ENCODE results near the gene SYK.

Gene SYK

DNA sequence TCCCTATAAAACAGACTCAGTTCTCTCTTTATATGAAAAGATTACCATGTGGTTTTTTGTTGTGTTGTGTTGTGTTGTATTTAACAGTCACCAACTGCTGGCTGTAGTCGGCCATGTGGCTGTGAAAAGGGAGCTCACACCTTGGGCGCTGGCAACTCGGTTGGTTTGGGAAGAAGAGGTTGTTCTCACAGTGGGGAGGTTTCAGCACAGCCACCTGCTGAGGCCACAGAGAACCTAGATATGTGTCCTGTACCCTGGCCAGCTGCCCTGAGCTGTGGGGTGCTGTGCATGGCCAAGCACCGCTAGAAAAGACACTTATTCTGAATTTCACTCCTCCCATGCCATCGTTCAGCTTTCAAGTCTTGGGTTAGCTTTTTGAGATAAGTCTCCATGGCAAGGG lies 58.8 kb downstream of the SYK start:
- no peak overlapping the region for H3K4me3 ChIP-seq (ENCODE audit: low read depth, low read length)
- no peak for DNase-seq (ENCODE audit: low read depth)
- TF ChIP-seq, protein P1, sequence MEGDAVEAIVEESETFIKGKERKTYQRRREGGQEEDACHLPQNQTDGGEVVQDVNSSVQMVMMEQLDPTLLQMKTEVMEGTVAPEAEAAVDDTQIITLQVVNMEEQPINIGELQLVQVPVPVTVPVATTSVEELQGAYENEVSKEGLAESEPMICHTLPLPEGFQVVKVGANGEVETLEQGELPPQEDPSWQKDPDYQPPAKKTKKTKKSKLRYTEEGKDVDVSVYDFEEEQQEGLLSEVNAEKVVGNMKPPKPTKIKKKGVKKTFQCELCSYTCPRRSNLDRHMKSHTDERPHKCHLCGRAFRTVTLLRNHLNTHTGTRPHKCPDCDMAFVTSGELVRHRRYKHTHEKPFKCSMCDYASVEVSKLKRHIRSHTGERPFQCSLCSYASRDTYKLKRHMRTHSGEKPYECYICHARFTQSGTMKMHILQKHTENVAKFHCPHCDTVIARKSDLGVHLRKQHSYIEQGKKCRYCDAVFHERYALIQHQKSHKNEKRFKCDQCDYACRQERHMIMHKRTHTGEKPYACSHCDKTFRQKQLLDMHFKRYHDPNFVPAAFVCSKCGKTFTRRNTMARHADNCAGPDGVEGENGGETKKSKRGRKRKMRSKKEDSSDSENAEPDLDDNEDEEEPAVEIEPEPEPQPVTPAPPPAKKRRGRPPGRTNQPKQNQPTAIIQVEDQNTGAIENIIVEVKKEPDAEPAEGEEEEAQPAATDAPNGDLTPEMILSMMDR (IDR thresholded peaks at IDR 0.05; ENCODE audit: low read depth, low read length, missing control alignments) = no peak
- in situ Hi-C loops (cut with HindIII; ENCODE audit: low sequenced_read_pairs) = no loop called here

GRCh38 chr9:90860826-90861225 lies 59.2 kb downstream of the SYK start:
- TF ChIP-seq, protein P1 (IDR thresholded peaks at IDR 0.05; ENCODE audit: low read depth, low read length, missing control alignments) = no peak
- in situ Hi-C loops (cut with HindIII; ENCODE audit: low sequenced_read_pairs) = no loop called here
- DNase-seq (ENCODE audit: low read depth) = no peak
- H3K4me3 ChIP-seq (ENCODE audit: low read depth, low read length) = no peak overlapping the region

- TF ChIP-seq, protein P1 (IDR thresholded peaks at IDR 0.05; ENCODE audit: low read depth, low read length, missing control alignments) = no peak
- H3K4me3 ChIP-seq (ENCODE audit: low read depth, low read length) = no peak overlapping the region
- DNase-seq (ENCODE audit: low read depth) = no peak
- in situ Hi-C loops (cut with HindIII; ENCODE audit: low sequenced_read_pairs) = no loop called here
Measured at GRCh38 chr9:90861380-90861779, 59.8 kb downstream of the SYK start.

DNA sequence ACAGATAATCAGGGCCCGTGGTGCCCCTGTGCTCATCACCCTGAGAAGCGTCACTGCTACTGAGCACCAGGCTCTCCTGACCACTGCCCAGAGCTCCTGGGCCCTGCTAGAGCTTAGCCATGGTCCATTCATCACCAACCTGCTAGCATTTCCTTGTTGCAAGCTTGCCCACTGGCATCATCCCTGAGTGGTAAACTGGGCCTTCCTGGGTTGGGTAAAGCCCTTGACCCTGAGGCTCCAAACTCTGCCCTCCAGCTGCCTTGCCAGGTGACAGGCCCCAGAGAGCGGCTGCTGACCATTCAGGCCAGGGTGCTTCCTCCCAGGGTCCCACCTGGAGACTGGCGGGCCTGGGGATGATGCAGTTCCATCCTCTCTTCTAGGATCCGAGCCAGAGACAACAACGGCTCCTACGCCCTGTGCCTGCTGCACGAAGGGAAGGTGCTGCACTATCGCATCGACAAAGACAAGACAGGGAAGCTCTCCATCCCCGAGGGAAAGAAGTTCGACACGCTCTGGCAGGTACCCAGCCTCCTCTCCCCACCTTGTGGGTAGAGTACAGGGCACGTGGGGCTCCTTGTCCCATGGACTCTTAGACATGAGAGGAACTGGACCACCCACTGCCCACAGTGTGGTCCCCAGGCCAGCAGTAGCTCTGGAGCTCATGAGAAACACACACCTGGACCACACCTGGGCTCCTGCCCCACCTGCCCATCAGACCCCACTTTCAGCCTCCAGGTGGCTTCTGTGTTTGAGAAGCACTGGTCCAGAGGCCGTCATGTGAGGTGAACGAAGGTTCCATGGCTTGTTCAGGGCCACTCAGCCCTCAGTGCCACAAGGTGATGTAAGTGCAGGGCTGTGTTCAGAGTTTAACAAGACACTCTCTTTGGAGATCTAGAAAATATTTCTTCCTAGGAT lies 60.5 kb downstream of the SYK start:
- TF ChIP-seq, protein P1 (IDR thresholded peaks at IDR 0.05; ENCODE audit: low read depth, low read length, missing control alignments) = no peak
- no peak overlapping the region for H3K4me3 ChIP-seq (ENCODE audit: low read depth, low read length)
- in situ Hi-C loops (cut with HindIII; ENCODE audit: low sequenced_read_pairs) = no loop called here
- DNase-seq (ENCODE audit: low read depth) = no peak

GRCh38 chr9:90864779-90865178 lies 63.2 kb downstream of the SYK start:
- in situ Hi-C loops (cut with HindIII; ENCODE audit: low sequenced_read_pairs) = no loop called here

DNA sequence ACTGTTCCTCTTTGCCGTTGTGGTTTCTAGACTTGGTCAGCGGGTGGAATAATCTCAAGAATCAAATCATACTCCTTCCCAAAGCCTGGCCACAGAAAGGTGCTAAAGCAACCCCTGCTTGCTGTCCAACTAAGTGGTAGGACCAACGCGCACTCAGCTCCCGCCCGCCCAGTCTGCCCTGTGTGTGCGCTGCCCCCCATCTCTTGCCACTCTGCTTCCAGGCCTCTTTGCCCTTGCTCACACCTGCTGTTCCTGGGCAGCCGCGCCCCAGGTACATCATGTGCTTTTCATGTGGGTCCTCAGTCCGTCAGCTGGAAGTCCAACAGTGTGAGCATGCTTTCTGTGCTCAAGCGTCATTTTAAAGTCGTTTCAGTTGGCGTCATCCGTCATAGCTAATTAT lies 65.5 kb downstream of the SYK start:
- in situ Hi-C loops (cut with HindIII; ENCODE audit: low sequenced_read_pairs) = no loop called here
- no peak for DNase-seq (ENCODE audit: low read depth)
- H3K4me3 ChIP-seq (ENCODE audit: low read depth, low read length) = no peak overlapping the region
- TF ChIP-seq, protein P1 (IDR thresholded peaks at IDR 0.05; ENCODE audit: low read depth, low read length, missing control alignments) = no peak

More at GRCh38 chr9:90864779-90865178, 63.2 kb downstream of the SYK start:
- TF ChIP-seq, protein P1 (IDR thresholded peaks at IDR 0.05; ENCODE audit: low read depth, low read length, missing control alignments) = no peak
- DNase-seq (ENCODE audit: low read depth) = no peak
- no peak overlapping the region for H3K4me3 ChIP-seq (ENCODE audit: low read depth, low read length)
